Activated CD4-positive, alpha-beta memory T cell treated with anti-CD3 and anti-CD28 coated beads for 36 hours (primary cell): Measurements from ENCODE around the gene UBE2D1. TPM values are rescaled to one million over a fixed set of nuclear protein-coding genes. Genes with fewer than 3 reads are reported as not detected.

Experiments used
- CTCF ChIA-PET: fragments of 350-600 bp; sonication (Branson Sonifier 250); formaldehyde crosslinking; loops from one replicate; lab custom pipeline; 2021; ENCODE audit warnings: antibody characterized with exemption, inconsistent platforms; lab: Charles Lee
- POLR2A ChIA-PET: fragments of 350-600 bp; sonication (Branson Sonifier 250); formaldehyde crosslinking; loops from one replicate; lab custom pipeline; 2021; ENCODE audit warnings: antibody characterized with exemption; lab: Charles Lee
- DNase-seq: peaks from one replicate; pipeline ENCODE4 v3.0.0-alpha.2; 2020
- H3K27ac Mint-ChIP-seq: one replicate; pipeline ENCODE4 v1.8.0; 2021; ENCODE audit warnings: mixed read lengths
- H3K27me3 Mint-ChIP-seq: one replicate; pipeline ENCODE4 v1.8.0; 2021; ENCODE audit warnings: mixed read lengths
- H3K36me3 Mint-ChIP-seq: one replicate; pipeline ENCODE4 v1.8.0; 2021; ENCODE audit warnings: mixed read lengths
- H3K4me1 Mint-ChIP-seq: one replicate; pipeline ENCODE4 v1.8.0; 2021; ENCODE audit warnings: low read depth, mixed read lengths
- H3K4me3 Mint-ChIP-seq: one replicate; pipeline ENCODE4 v1.8.0; 2021; ENCODE audit warnings: mild to moderate bottlenecking, mixed read lengths
- H3K9me3 Mint-ChIP-seq: one replicate; pipeline ENCODE4 v1.8.0; 2021; ENCODE audit warnings: mixed read lengths
- intact Hi-C: fragments of 100-400 bp; cut with micrococcal nuclease; formaldehyde crosslinking; loops from one replicate; pipeline ENCODE4 v1.15.1; 2023
- total RNA-seq, 2 experiments: library from RNA; stranded (reverse); gene quantifications; one replicate each; pipeline ENCODE4 v1.2.3, GENCODE V29; 2021

The UBE2D1 gene
- total RNA-seq, 2 experiments from 2014 or later, result 14.5 to 14.8 TPM

DNA sequence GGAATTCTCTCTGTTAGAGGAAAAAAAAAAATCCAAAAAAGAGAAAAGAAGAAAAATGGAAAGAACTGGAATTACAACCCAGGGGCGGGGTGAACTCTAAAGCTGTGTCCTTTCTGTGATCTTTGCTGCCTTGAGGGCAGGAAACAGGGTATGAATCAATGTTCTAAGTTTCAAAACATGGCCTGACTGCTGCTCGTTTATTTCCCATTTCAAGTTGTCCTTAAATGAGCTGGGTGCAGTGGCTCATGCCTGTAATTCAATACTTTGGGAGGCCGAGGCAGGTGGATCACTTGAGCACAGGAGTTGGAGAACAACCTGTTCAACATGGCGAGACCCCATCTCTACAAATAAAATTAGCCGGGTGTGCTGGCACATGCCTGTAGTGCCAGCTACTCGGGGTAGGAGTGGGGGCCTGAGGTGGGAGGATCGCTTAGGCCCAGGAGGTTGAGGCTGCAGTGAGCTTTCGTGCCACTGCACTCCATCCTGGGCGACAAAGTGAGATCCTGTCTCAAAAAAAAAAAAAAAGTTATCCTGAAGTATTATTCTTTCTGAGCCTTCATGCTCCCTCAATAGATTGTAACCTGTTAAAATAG is 25.7 kb downstream of the UBE2D1 start:
- no peaks in the 10 kb centered on the region for H3K27me3 Mint-ChIP-seq
- ChIA-PET CTCF (interaction anchor here (0.8 kb wide), 1 partner anchor 24 kb away, joined by 3 read pairs; the partner anchor contains the start of gene TFAM), POLR2A (interaction anchor here (0.6 kb wide), 1 partner anchor 216 kb away, joined by 4 read pairs; no protein-coding TSS in a partner anchor)
- no peak for DNase-seq
- no peak overlapping the region for H3K27ac Mint-ChIP-seq
- H3K9me3 Mint-ChIP-seq, result no peaks in the 10 kb centered on the region
- intact Hi-C loops, result loop anchor here (2.0 kb wide), 1 partner anchor 26 kb away; the partner anchor contains the start of gene UBE2D1
- no peak overlapping the region for H3K4me3 Mint-ChIP-seq
- peaks cover 25% of the 10 kb centered on the region for H3K4me1 Mint-ChIP-seq
- H3K36me3 Mint-ChIP-seq, result peaks cover 7% of the 10 kb centered on the region

DNA sequence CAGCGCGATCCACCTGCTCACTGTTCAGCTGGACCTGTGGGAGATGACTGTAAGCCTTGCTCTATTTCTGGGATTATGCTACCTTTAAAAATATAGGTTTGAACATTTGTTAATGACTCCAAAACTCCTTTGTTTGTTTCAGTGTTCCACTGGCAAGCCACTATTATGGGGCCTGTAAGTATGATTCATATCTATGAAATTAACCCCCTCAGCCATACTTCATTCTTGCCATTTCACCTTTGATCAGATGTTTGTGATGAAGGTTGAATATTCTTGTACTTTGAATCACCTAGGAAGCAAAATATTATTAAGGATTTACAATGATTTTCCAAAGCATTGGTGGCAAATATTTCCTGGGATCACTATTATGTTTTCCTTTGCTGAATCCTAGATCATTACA is 26.5 kb downstream of the UBE2D1 start:
- Mint-ChIP-seq H3K4me3 (no peak overlapping the region), H3K9me3 (no peaks in the 10 kb centered on the region), H3K36me3 (peaks cover 7% of the 10 kb centered on the region), H3K27me3 (no peaks in the 10 kb centered on the region), H3K4me1 (peaks cover 25% of the 10 kb centered on the region), H3K27ac (no peak overlapping the region)
- CTCF ChIA-PET, result no interaction called here
- POLR2A ChIA-PET, result no interaction called here
- no peak for DNase-seq
- intact Hi-C loops, result loop anchor here (2.0 kb wide), 1 partner anchor 27 kb away; the partner anchor contains the start of gene UBE2D1

DNA sequence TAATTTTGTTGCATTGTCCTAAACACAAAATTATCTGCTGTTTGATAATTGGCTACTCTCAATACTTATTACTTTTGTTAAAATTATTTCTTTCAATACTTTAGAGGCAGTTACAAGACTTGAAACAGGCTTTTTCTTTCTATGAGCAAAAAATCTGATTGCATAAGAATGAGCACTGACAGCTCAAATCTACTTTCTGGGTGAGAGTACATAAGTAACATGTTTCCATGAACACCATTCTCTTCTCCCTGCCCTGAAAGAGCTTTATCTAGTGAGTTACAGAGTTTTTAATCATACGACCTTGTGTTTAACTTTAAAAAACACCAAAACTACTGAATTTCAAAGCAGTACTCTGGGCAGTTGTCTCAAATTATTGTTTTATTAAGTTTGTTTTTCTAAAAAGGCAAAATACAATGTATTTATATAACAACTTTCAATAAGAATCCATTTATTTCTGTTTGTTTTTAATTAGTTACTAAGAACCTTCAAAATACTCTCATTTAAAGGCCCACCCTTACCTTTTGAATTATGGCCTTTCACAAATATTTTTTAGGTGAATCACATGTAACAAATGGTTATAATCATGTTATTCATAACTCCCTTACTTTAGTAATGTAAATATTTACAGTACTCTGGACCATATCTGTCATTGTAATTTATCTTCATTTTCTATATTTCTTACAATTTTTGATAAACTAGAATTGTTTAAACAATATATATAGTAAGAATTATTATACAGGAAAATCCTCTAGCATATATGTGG is 27.4 kb downstream of the UBE2D1 start:
- CTCF ChIA-PET, result no interaction called here
- POLR2A ChIA-PET, result no interaction called here
- Mint-ChIP-seq H3K27ac (no peak overlapping the region), H3K4me3 (no peak overlapping the region), H3K36me3 (peaks cover 7% of the 10 kb centered on the region), H3K27me3 (no peaks in the 10 kb centered on the region), H3K4me1 (peaks cover 25% of the 10 kb centered on the region), H3K9me3 (no peaks in the 10 kb centered on the region)
- intact Hi-C loops, result no loop called here
- no peak for DNase-seq

DNA sequence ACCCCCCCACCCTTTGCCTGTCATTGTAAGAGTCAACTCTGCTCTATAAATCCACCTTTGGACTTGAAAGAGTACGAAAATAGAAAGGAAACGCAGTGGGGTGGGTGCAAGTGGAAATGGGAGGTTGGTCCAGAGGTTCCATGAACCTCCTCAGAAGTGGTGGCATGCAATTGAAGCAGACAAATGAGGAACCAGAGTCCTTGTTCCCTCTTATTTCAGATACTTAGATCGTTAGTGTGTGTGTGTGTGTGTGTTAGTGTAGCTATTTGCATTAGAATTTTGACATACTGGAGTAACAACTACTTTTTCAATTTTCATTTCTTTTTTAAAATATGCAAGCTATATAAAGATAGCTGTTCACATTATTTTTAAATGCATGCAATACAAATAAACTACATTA is 32.3 kb downstream of the UBE2D1 start:
- POLR2A ChIA-PET, result no interaction called here
- Mint-ChIP-seq H3K27ac (no peak overlapping the region), H3K36me3 (peaks cover 7% of the 10 kb centered on the region), H3K9me3 (no peaks in the 10 kb centered on the region), H3K4me3 (no peak overlapping the region), H3K4me1 (no peaks in the 10 kb centered on the region), H3K27me3 (no peaks in the 10 kb centered on the region)
- intact Hi-C loops, result no loop called here
- no peak for DNase-seq
- CTCF ChIA-PET, result no interaction called here

DNA sequence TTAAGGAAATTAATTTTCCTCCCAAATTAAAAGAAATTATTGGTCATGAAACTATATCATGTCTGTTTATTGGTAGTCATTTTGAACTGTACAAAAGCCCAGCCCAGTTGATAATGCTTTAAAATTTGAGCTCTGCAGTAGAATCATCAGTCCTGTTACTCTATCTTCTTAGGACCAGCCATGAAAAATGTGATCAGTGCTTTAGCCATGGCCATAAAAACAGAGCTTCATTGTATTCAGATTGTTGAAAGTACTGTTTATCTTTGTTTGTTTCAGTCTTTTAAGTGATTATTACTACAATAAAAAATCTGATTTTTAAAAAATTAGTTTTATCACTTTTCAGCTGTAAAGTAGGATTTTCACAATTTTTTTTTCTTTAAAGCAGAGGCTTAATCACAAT is 36.7 kb downstream of the UBE2D1 start:
- Mint-ChIP-seq H3K27me3 (no peaks in the 10 kb centered on the region), H3K4me3 (no peak overlapping the region), H3K9me3 (no peaks in the 10 kb centered on the region), H3K27ac (no peak overlapping the region), H3K4me1 (no peaks in the 10 kb centered on the region), H3K36me3 (no peaks in the 10 kb centered on the region)
- POLR2A ChIA-PET, result interaction anchor here (0.9 kb wide), 1 partner anchor 13 kb away, joined by 3 read pairs; no protein-coding TSS in a partner anchor
- DNase-seq, result no peak
- intact Hi-C loops, result no loop called here
- CTCF ChIA-PET, result interaction anchor here (0.6 to 0.9 kb wide), 2 partner anchors 13 to 131 kb away, joined by 4 read pairs; no protein-coding TSS in a partner anchor

DNA sequence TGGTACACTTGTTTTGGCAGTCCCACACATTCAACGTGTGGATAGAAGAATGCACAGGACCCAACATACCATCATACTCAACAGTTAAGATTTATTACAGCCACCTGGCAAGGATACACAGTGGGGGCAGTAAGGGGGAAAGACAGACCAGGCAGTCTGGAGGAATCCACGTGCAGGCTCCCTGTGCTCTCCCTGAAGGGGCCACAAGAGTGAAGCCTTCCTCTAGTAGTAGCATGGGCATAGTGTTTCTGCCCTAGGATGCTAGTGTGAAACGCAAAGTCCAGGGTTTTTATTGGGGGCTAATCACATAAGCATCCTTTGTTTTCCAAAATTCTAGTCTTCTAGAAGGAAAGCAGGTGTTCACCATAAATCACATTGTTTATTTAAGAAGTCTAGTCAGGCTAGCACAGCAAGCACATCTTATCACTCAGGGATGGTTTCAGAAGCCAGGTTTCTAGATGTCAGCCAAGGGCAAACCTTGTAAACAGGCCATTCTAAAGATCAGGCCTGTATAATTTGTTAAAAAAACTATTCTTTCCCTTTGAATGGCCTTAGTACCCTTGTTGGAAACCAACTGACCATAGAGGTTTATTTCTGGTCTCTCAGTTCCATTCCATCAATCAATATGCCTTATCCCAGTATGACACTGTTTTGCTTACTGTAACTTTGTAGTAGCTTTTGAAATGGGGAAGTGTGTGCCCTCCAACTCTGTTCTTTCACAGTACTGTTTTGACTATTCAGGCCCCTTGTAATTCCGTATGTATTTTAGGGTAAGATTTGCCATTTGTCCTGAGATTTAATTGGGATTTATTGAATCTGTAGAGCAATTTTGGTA is 38.0 kb downstream of the UBE2D1 start:
- H3K36me3 Mint-ChIP-seq, result no peaks in the 10 kb centered on the region
- no peak overlapping the region for H3K4me3 Mint-ChIP-seq
- DNase-seq, result no peak
- intact Hi-C loops, result no loop called here
- H3K9me3 Mint-ChIP-seq, result no peaks in the 10 kb centered on the region
- H3K4me1 Mint-ChIP-seq, result no peaks in the 10 kb centered on the region
- CTCF ChIA-PET, result no interaction called here
- no peak overlapping the region for H3K27ac Mint-ChIP-seq
- H3K27me3 Mint-ChIP-seq, result no peaks in the 10 kb centered on the region
- POLR2A ChIA-PET, result no interaction called here

DNA sequence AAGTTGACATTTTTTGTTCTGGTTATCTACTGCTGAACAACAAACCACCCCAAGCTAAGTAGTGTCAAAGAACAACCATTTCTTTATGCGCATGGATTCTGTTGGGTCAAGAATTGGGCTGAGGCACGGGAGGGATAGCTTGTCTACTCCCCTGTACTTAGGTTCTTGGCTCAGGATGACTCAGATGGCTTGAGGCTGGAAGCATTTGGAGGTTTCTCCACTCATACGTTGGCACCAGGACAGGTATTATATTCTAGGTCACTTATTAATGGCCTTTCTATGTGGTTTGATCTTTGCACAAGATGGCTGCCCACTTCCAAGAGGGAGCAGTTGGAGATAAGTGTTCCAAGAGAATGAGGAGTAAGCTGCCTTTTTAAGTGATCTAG is 38.6 kb downstream of the UBE2D1 start:
- intact Hi-C loops, result no loop called here
- Mint-ChIP-seq H3K27ac (no peak overlapping the region), H3K4me3 (no peak overlapping the region), H3K27me3 (no peaks in the 10 kb centered on the region), H3K36me3 (no peaks in the 10 kb centered on the region), H3K9me3 (no peaks in the 10 kb centered on the region), H3K4me1 (no peaks in the 10 kb centered on the region)
- ChIA-PET CTCF (no interaction called here), POLR2A (no interaction called here)
- DNase-seq, result no peak

DNA sequence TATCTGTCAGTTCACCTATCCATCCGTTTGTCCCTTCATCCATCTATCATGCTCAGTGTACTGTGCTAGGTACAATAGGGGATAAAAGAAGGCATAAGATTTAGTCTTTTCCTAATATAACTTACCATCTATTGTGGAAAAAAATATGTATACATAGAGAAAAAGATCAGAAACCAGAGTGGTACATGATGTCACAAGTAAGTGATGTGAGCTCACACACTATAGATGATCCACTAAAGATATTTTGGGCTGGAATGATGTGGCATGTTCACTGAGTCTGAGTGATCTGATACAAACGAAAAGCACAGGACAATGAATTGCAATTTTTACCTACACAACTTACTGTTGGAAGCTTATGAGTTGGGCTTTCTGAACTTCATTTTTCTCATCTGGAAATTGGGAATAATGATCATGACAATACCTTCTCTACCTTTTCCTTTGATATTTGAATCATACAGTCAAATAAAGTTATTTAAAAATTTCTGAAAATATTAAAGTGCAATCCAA is 47.7 kb downstream of the UBE2D1 start:
- DNase-seq, result no peak
- Mint-ChIP-seq H3K36me3 (peaks cover 12% of the 10 kb centered on the region), H3K4me1 (peaks cover 25% of the 10 kb centered on the region), H3K27ac (no peak overlapping the region), H3K27me3 (no peaks in the 10 kb centered on the region), H3K4me3 (no peak overlapping the region), H3K9me3 (no peaks in the 10 kb centered on the region)
- POLR2A ChIA-PET, result no interaction called here
- intact Hi-C loops, result loop anchor here (10.0 kb wide), 1 partner anchor 132 kb away; the partner anchor contains the start of gene BICC1
- CTCF ChIA-PET, result interaction anchor here (3.0 to 3.5 kb wide), 2 partner anchors 47 to 83 kb away, joined by 11 to 15 read pairs; partner anchors contain the start of gene UBE2D1

DNA sequence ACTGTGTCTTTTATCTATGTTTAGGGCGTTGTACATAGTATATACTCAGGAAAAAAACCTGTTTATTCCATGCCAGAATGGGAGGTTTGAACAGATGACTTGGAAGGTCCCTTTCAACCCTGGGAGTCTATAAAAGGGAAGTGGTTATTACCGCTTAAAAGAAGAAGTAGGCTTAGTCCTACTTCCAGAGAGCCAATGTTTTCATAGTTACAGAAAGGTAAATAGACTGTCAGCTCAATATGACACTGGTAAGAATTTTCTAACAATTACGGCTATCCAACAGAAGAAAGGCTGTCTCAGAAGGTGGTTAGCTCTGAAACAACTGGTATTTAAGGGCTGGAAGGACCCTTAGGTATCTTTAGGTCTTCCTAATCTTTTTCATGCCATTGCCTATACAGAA is 49.3 kb downstream of the UBE2D1 start:
- ChIA-PET CTCF (interaction anchor here (0.8 to 4.5 kb wide), 12 partner anchors 12 to 117 kb away, joined by 3 to 39 read pairs (median 4); partner anchors contain the start of gene UBE2D1), POLR2A (interaction anchor here (1.0 to 3.0 kb wide), 3 partner anchors 13 to 116 kb away, joined by 3 to 17 read pairs (median 13); partner anchors contain the start of genes CISD1, IPMK and UBE2D1)
- Mint-ChIP-seq H3K4me3 (peak overlapping the region; percentile 99), H3K9me3 (no peaks in the 10 kb centered on the region), H3K4me1 (peaks cover 29% of the 10 kb centered on the region), H3K27me3 (no peaks in the 10 kb centered on the region), H3K27ac (no peak overlapping the region), H3K36me3 (peaks cover 14% of the 10 kb centered on the region)
- no peak for DNase-seq
- intact Hi-C loops, result loop anchor here (2.0 to 10.0 kb wide), 2 partner anchors 131 to 207 kb away; partner anchors contain the start of gene BICC1

DNA sequence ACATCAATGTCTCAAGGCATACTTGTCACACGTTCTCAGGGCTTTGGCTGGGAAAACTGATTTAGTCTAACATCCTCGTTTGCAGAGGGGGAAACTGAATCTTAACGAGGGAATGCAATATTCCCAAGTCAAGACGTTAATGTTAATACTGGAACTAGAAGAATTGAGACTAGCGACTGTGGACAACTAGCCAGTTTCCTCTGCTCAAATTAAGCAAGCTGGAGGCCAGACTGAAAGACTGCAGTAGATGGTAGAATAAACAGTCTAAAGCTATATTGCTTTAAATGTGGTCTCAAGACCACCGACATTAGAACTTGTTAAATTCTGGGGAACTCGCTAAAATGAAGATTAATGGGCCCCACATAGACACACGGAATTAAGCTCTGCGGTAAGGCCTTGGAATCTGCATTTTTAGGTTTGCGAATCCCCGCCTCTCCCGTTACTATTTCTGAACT is 49.8 kb downstream of the UBE2D1 start:
- peaks cover 18% of the 10 kb centered on the region for H3K36me3 Mint-ChIP-seq
- H3K27me3 Mint-ChIP-seq, result no peaks in the 10 kb centered on the region
- POLR2A ChIA-PET, result interaction anchor here (1.0 to 3.0 kb wide), 3 partner anchors 13 to 116 kb away, joined by 3 to 17 read pairs (median 13); partner anchors contain the start of genes CISD1, IPMK and UBE2D1
- CTCF ChIA-PET, result interaction anchor here (0.6 to 4.5 kb wide), 21 partner anchors 9 to 215 kb away, joined by 3 to 39 read pairs (median 4); partner anchors contain the start of genes CISD1 and UBE2D1
- DNase-seq, result no peak
- intact Hi-C loops, result loop anchor here (2.0 to 10.0 kb wide), 2 partner anchors 130 to 208 kb away; partner anchors contain the start of gene BICC1
- peaks cover 31% of the 10 kb centered on the region for H3K4me1 Mint-ChIP-seq
- H3K4me3 Mint-ChIP-seq, result peak overlapping the region; percentile 99
- H3K27ac Mint-ChIP-seq, result peak overlapping the region; percentile 92
- H3K9me3 Mint-ChIP-seq, result no peaks in the 10 kb centered on the region
